Embryonic facial prominence (tissue), 1 donor: ENCODE measurements around the gene MSANTD7.

Experiments used
- DNase-seq: peaks from one replicate; pipeline ENCODE4 v3.0.0-alpha.2; 2016; ENCODE audit errors: extremely low spot score

MSANTD7 gene

GRCh38 chr10:14880229-14880628 lies 42.1 kb downstream of the MSANTD7 start:
- DNase-seq, result no peak

DNA sequence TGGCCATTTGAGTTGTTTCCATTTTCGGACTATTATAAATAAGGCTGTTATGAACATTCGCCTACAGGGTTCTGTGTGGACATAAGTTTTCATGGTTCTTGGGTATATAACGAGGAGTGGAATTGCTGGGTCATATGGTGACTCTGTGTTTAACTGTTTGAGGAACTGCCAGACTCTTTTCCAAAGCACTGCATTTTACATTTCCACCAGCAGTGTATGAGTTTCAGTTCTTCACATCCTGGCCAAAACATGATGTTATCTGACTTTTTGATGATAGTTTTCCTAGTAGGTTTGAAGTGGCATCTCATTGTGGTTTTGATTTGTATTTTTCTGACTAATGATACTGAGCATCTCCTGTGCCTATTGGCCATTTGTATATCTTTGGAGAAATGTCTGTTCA lies 46.0 kb downstream of the MSANTD7 start:
- DNase-seq, result no peak
